Panc1 (cell line): Measurements from ENCODE around the gene PXK.

ENCODE experiments used
- POLR2AphosphoS5 ChIP-seq: IDR thresholded peaks from 2 replicates; pipeline ENCODE4 v1.6.1; 2012; ENCODE audit warnings: mild to moderate bottlenecking, low read depth, low read length, moderate library complexity
- TF ChIP-seq, protein P1 (sequence below): fragments of 450-650 bp; IDR thresholded peaks from 2 replicates; pipeline ENCODE4 v1.5.1; 2017; ENCODE audit warnings: mild to moderate bottlenecking

DNA sequence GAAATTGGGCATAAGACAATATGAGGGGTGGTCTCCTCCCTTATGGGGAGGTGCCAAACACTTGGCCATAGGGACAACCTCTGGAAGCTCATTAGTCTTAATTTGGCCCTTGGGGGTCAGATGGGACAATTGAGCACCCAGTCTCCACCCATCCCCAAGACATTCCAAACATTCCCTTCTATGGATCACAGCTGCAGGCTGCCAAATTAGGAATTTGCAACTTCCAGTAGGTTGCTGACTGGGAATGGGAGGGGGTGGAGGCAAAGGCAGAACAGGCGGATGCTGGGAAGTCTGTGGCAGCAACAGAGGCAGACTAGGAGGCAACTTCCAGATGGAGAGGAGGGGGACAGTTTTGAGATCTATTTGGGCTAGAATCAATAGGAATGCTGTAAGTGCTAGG is 102.3 kb downstream of the PXK start:
- TF ChIP-seq POLR2AphosphoS5 = no peak
- TF ChIP-seq, protein P1, sequence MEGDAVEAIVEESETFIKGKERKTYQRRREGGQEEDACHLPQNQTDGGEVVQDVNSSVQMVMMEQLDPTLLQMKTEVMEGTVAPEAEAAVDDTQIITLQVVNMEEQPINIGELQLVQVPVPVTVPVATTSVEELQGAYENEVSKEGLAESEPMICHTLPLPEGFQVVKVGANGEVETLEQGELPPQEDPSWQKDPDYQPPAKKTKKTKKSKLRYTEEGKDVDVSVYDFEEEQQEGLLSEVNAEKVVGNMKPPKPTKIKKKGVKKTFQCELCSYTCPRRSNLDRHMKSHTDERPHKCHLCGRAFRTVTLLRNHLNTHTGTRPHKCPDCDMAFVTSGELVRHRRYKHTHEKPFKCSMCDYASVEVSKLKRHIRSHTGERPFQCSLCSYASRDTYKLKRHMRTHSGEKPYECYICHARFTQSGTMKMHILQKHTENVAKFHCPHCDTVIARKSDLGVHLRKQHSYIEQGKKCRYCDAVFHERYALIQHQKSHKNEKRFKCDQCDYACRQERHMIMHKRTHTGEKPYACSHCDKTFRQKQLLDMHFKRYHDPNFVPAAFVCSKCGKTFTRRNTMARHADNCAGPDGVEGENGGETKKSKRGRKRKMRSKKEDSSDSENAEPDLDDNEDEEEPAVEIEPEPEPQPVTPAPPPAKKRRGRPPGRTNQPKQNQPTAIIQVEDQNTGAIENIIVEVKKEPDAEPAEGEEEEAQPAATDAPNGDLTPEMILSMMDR = no peak
